ENCODE measurements around the gene CDK17. TPM values are rescaled to one million over a fixed set of nuclear protein-coding genes. Genes with fewer than 3 reads are reported as not detected.

The CDK17 gene
- total and polyA plus RNA-seq, 2 donors from 2014 or later, result 6.6 to 35.7 TPM

- FAIRE-seq, result no peak
- H3K27ac ChIP-seq (ENCODE audit: low read depth in 2 of 2, low read length in 2 of 2), result peak overlapping the region; percentile 29 to 34
- H3K9ac ChIP-seq (ENCODE audit: low read length in 3 of 3), result no peak overlapping the region
- no peak overlapping the region for H3K4me3 ChIP-seq (ENCODE audit: low read length in 3 of 3)
- TF ChIP-seq CTCF (IDR thresholded peaks at IDR 0.05; ENCODE audit: borderline replicate concordance, extremely low read depth, insufficient read depth), result no peak
- peaks cover 0 to 14% (median 0%) of the 10 kb centered on the region in 3 donors for H3K4me1 ChIP-seq (ENCODE audit: control insufficient read depth in 2 of 3, insufficient read depth in 2 of 3, low read depth in 1 of 3, low read length in 3 of 3)
- intact Hi-C loops (cut with DNase I), result no loop called here
- H3K36me3 ChIP-seq (ENCODE audit: control insufficient read depth in 2 of 3, insufficient read depth in 3 of 3, low read length in 3 of 3), result no peaks in the 10 kb centered on the region
- peak in 1 of 5 donors; percentile 37 for DNase-seq
- no peaks in the 10 kb centered on the region for H3K9me3 ChIP-seq (ENCODE audit: control insufficient read depth in 2 of 3, insufficient read depth in 1 of 3, low read length in 3 of 3)
- H3K27me3 ChIP-seq (ENCODE audit: control insufficient read depth, insufficient read depth, low read length), result no peaks in the 10 kb centered on the region
Observed at GRCh38 chr12:96241846-96242256, 158.4 kb downstream of the CDK17 start.

- Histone ChIP-seq H3K4me1 (ENCODE audit: control insufficient read depth in 2 of 3, insufficient read depth in 2 of 3, low read depth in 1 of 3, low read length in 3 of 3) (peaks cover 0 to 14% (median 0%) of the 10 kb centered on the region in 3 donors), H3K36me3 (ENCODE audit: control insufficient read depth in 2 of 3, insufficient read depth in 3 of 3, low read length in 3 of 3) (no peaks in the 10 kb centered on the region), H3K9me3 (ENCODE audit: control insufficient read depth in 2 of 3, insufficient read depth in 1 of 3, low read length in 3 of 3) (no peaks in the 10 kb centered on the region), H3K27ac (ENCODE audit: low read depth in 2 of 2, low read length in 2 of 2) (peak overlapping the region in 1 of 2 donors; percentile 34), H3K4me3 (ENCODE audit: low read length in 3 of 3) (no peak overlapping the region), H3K27me3 (ENCODE audit: control insufficient read depth, insufficient read depth, low read length) (no peaks in the 10 kb centered on the region), H3K9ac (ENCODE audit: low read length in 3 of 3) (no peak overlapping the region)
- intact Hi-C loops (cut with DNase I), result no loop called here
- TF ChIP-seq CTCF (IDR thresholded peaks at IDR 0.05; ENCODE audit: borderline replicate concordance, extremely low read depth, insufficient read depth), result no peak
- DNase-seq (no peak), FAIRE-seq (no peak)
Observed at GRCh38 chr12:96241431-96241830, 158.8 kb downstream of the CDK17 start.

- no peaks in the 10 kb centered on the region for H3K27me3 ChIP-seq (ENCODE audit: control insufficient read depth, insufficient read depth, low read length)
- H3K27ac ChIP-seq (ENCODE audit: low read depth in 2 of 2, low read length in 2 of 2), result peak overlapping the region in 1 of 2 donors; percentile 15
- FAIRE-seq (no peak), DNase-seq (no peak)
- peaks cover 0 to 3% (median 0%) of the 10 kb centered on the region in 3 donors for H3K36me3 ChIP-seq (ENCODE audit: control insufficient read depth in 2 of 3, insufficient read depth in 3 of 3, low read length in 3 of 3)
- no peak for TF ChIP-seq CTCF (IDR thresholded peaks at IDR 0.05; ENCODE audit: borderline replicate concordance, extremely low read depth, insufficient read depth)
- H3K4me3 ChIP-seq (ENCODE audit: low read length in 3 of 3), result no peak overlapping the region
- no peaks in the 10 kb centered on the region for H3K9me3 ChIP-seq (ENCODE audit: control insufficient read depth in 2 of 3, insufficient read depth in 1 of 3, low read length in 3 of 3)
- intact Hi-C loops (cut with DNase I), result no loop called here
- H3K9ac ChIP-seq (ENCODE audit: low read length in 3 of 3), result no peak overlapping the region
- H3K4me1 ChIP-seq (ENCODE audit: control insufficient read depth in 2 of 3, insufficient read depth in 2 of 3, low read depth in 1 of 3, low read length in 3 of 3), result peaks cover 0 to 14% (median 0%) of the 10 kb centered on the region in 3 donors
Observed at GRCh38 chr12:96240656-96241055, 159.6 kb downstream of the CDK17 start.
